HG03025 (cell line): ENCODE results near the gene MAP2K5.

Experiments
- ATAC-seq: cut with Tn5 transposase; IDR thresholded peaks from one replicate; pipeline ENCODE4 v1.9.1; 2021; ENCODE audit warnings: mild to moderate bottlenecking, moderate library complexity; ENCODE audit not compliant: unreplicated experiment, low FRiP score

The MAP2K5 gene

DNA sequence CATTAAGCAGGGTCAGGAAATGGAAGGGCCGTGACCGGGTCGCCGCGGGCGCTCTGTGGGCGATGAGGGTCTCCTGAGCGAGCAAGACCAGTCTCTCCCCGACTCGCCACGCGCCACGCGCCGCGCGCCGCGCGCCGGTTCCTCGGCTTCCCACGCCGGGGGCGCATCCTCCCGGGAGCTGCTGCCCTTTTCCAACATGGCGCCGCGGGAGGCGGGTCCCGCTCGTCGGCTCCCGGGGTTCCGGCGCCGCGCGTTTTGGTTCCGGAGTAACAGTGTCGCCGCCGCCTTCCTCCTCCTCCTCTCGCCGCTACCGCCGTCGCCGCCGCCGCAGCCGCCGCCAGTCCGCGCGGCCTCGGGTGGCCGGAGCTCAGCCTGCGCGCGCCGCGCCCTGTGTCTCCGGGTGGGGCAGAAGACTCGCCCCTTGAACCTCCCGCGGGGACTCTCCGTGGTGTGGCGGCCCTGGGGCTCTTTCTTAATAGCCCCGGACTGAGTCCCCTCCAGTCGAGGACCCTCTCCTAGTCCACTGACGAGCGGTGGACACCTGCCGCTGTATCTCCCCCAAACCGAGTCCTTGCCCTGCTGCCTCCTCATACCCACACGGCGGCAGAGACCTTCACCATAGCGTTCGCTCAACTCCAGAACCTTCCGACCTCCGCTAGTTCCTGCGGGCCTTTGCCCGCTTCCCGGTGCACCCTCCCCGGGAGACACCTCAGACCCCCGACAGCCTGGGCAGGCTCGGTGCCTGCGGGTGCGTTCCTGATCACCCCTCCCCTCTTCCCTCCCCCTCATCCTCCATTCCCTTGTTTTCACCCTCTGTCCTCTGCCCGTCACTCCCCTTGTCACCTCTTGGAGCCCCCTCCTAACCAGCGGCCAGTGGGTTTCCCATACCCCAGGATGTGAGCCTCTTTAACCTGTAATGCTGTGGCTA, at the start of gene MAP2K5:
TSS of gene MAP2K5 (plus strand) at position 284 of the 928 bp plus-strand sequence. CDS start at position 917, 633 bp downstream.
- peak; percentile 42 for ATAC-seq

DNA sequence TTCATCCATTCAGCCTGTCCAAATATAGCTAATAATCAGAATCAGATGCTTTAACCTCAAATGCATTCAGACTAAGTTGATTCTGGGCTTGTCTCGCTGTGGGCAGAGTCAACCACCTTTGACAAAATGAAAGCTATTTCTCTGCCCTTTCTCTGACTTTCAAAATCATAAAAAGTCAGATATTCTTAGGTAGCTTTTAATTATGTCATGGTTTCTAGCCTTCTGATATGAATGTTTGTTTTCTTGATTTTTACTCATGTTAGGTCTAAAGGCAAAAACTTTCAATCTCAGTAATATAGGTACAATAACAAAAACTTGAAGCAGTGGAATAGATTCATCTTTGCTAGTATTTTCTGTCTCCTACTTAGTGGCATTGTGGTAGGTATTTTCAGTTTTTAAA, 46.9 kb upstream of the MAP2K5 start:
- ATAC-seq, result no peak

DNA sequence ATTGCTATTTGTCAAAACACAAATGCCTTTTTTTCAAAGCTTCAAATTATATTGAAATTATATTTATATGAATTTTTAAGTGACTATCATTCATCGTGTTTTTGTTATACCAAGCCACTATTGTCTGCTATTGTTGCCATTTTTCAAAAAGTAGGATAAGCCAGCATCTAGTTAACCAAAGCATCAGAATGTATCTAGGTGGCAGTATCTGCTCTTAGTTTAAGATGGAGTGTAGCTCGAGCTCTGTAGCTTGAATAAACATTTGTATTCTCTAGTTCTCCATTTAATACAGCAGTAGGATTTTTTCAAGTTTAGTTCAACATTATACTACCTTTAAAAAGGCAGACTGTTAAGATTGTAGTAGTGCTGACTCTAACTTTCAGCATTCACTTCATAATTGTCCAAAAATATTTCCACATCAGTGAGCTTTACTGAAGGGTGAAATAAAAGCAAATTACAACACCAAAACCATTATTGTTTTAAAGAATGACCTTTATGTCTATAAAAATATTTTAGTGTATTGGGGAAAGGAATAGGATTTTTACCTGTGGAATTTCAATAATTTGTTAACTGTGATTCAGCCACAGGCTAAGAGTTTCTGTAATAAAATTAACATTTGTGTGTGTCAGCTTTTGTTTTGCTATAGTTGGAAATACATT, 41.2 kb upstream of the MAP2K5 start:
- no peak for ATAC-seq

DNA sequence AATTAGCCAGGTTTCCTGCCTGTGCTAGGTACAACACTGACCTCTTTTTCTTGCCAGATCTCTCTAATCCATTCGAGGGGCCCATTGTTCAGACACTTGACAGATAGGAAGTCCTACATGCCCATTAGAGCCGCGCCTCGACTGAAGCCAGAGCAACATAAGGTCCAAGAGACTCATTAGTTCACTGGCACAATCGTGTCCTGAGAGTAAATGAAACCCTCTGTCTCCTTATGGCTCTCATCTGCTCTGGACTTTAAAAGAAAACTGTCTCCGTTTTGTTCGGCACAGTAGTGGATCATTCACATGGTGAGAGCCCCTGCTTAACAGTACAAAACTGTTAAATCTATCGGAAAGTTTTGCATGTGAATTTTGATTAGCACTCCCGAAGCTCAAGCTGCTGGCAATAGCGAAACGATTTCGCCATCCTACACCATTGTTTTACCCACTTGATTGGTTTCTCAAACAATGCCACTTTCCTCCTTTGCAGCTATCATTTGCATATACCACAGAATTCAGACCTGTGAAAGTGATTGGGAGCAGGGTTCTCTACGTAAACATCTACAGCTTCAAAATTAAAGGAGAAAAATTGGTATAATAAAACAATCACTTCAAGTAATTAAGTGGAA, 40.6 kb upstream of the MAP2K5 start:
- ATAC-seq, result no peak

- no peak for ATAC-seq
Measured at GRCh38 chr15:67504056-67504455, 38.4 kb upstream of the MAP2K5 start.

DNA sequence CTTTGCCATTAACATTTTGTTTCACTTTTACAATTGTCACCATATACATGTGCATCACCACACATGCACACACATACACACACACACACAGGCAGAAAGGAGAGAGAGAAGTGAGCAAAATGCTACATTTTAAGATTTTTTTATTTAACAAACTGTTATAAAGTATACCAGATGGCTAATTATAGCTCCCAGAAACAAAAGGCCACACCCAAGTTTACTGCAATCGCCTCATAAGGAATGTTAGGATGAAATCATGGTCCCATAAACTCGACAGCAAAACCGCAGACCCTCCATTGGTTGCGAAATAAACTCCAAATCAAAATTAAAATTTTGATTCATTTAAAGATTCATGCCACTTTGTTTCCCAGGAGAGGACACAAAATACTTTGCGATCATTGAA, 37.7 kb upstream of the MAP2K5 start:
- ATAC-seq, result no peak

GRCh38 chr15:67505675-67506572, 36.6 kb upstream of the MAP2K5 start:
- no peak for ATAC-seq

DNA sequence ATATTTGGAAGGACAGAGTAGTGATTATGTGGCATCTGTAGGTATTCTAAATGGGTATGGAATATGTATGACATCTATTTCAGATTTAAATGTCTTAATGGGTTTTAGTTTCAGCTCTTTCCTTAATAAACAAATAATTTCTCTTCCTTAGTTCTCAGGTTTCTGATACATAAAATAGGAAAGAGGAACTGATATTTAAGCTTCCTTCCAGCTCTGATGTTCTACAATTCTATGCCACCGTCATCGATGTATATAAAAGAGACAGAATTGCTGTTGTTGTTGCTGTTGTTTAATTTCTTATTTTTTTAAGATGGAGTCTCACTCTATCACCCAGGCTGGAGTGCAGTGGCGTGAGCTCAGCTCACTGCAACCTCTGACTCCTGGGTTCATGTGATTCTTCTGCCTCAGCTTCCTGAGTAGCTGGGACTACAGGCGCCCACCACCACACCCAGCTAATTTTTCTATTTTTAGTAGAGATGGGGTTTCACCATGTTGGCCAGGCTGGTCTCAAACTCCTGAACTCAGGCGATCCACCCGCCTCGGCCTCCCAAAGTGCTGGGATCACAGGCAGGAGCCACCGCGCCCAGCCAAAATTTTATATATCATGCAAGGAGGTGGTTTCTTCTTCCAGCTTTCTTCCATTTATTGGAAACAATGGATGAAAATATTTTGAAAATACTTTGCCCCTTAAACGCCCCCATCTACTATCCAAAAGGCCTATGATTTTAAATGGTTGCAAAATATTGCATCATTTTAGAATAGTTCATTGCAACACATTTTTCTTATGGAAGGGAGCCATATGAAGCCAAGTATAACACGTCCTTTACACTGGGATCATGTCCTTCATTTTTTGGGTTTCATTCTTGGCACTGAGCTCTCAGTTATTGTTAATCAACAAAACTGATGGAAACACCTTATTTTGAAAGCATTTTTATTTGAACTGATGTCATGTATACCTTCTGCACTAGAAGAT, 35.4 kb upstream of the MAP2K5 start:
- no peak for ATAC-seq

GRCh38 chr15:67508407-67508806, 34.1 kb upstream of the MAP2K5 start:
- no peak for ATAC-seq

DNA sequence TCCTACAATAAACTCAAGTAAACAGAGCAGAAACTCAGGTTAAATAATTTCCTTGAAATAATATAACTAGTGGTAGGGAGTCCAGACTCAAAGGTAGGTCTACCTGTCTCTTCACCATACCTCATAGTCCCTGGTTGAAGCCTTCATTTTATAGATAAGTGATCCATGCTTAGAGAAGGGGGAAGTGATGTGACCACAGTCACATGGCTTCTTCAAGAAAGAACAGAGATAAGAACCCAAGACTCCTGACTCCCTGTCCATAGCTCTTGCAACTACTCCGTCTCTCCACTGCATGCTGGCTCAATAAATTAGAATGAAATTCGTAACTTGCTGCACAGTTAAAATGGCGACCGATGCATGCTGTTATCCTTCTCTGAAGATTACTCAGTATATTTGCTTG, 32.6 kb upstream of the MAP2K5 start:
- ATAC-seq, result no peak

DNA sequence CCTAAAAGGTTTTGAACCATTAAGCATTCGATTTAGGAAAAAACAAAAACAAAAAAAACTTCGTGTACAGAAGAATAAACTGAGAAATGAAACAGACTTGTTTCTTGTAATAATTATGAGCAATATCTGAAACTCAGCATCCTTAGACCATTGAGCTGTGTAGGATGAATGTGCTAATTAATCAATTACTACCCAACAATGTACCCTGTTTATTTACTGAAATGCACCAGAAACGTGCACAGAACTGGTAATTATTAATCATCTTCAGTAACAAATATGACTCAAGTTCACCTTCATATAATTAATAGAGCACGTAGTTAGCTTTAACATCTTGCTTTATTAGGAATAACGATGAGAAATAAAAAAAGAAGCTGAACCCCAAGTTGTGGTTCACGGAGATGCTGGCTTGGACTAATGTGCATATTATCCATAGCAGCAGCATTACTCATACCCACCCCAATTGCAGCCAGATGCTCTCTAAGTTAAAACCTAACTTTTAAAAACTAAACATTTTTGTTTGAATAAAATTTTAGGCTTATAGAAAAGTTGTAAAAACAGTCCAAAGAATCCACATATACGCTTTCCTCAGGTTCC, 31.8 kb upstream of the MAP2K5 start:
- no peak for ATAC-seq

DNA sequence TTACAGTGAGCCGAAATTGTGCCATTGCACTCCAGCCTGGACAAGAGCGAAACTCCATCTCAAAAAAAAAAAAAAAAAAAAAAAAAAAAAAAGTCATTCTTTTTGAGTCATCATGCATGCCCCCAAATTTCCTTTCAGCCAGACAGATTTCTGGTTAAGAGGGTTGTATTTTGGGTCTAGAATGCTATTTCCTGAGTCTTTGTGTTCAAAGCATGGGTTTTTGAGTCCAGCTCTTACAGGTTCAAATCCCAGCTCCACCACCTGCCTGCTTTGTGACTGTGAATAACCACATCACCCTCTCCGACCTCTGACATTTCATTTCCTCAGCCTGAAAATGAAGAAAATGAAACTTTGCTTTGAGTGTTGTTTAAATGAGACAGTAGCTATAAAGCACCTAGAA, 30.9 kb upstream of the MAP2K5 start:
- no peak for ATAC-seq

DNA sequence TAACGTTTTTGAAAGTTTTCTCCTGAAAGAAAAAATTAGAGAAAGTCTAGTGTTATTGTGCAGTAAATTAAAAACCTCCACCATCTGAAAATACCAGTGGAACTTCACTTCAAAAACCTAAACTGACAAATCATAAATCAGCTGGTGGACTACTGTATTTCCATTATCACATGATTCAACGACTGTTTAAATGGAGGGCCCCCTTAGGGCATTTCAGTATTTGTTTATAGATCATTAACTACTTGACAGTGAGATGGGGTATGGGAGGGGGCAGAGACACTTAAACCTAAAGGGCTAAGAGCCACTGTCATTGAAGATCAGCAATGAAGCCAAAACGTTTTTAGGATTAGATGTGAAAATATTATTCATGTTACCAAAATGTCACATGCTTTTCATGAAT, 30.4 kb upstream of the MAP2K5 start:
- ATAC-seq, result no peak

DNA sequence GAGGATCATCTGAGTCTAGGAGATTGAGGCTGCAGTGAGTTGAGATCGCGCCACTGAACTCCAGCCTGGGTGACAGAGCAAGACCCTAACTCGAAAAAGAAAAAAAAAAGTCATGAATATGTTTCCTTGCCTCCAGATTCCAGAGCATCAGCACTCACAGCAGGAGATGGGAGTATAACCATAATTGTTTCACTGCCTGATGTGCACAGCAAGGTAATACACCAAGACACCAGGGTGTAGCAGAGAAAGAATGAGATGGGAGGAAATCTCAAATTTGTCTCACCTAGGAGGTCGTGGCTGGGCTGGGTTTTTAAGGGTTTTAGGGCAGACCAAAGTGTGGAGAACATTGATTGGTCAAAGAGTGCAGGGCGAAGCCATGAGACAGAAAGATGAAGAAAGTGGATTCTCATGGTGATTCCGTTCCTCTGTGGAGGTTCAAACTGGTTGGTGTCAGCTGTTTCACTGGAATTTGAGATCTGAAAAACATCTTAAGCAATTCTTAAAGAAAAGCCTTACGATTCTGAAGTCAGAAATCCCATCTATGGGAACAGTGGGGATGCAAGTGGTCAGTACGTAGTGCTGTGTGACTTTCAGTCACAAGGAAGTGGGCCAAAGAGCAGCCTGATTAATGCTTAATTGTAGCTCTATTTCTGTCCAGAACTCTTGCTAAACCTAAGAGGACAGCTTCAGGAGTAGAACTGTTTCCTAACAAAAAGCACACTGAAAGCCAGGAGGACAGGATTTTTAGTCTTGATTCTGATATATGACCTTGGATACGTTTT, 29.4 kb upstream of the MAP2K5 start:
- ATAC-seq, result no peak

DNA sequence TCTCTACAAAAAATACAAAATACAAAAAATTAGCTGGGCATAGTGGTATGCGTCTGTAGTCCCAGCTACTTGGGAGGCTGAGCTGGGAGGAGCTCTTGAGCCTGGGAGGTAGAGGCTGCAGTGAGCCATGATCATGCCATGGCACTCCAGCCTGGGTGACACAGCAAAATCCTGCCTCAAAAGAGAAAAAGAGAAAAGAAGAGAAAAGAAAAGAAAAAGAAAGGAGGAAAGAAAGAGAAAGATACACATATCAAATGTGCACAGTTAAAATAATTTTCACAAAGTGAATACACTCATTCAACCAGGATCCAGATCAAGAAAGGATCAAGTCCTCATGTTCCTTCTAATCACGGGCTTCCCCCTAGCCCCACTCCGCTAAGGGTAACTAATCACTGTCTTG, 27.4 kb upstream of the MAP2K5 start:
- ATAC-seq, result no peak

DNA sequence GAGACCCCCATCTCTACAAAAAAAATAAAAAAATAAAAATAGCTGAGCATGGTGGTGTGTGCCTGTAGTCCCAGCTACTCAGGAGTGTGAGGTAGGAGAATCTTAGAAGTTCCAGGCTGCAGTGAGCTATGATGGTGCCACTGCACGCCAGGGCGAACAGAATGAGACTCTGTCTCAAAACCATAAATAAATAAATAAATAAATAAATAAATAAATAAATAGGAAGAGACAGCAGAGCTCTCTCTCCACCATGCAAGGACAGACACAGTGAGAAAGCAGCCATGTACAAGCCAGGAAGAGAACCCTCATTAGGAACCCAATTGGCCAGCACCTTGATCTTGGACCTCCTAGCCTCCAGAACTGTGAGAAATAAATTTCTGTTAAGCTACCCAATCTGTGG, 26.9 kb upstream of the MAP2K5 start:
- no peak for ATAC-seq

GRCh38 chr15:67520321-67521028, 22.0 kb upstream of the MAP2K5 start:
- ATAC-seq, result no peak
